GM12801 (cell line): ENCODE data around the gene ZRANB3.

Experiments used
- CTCF ChIP-seq: IDR thresholded peaks from one replicate; pipeline ENCODE4 v1.5.1; 2011; ENCODE audit warnings: control low read depth; ENCODE audit not compliant: insufficient read length; ENCODE audit errors: extremely low read depth

Gene ZRANB3

GRCh38 chr2:135198481-135198880 lies 332.5 kb downstream of the ZRANB3 start:
- no peak for TF ChIP-seq CTCF

- TF ChIP-seq CTCF: no peak
Measured at GRCh38 chr2:135190799-135191198, 340.2 kb downstream of the ZRANB3 start.

GRCh38 chr2:135189148-135189547 lies 341.9 kb downstream of the ZRANB3 start:
- TF ChIP-seq CTCF: no peak

GRCh38 chr2:135187270-135187669 lies 343.7 kb downstream of the ZRANB3 start:
- no peak for TF ChIP-seq CTCF

- TF ChIP-seq CTCF: no peak
Measured at GRCh38 chr2:135186054-135186453, 345.0 kb downstream of the ZRANB3 start.

- no peak for TF ChIP-seq CTCF
Measured at GRCh38 chr2:135183822-135184221, 347.2 kb downstream of the ZRANB3 start.

GRCh38 chr2:135182601-135183000 lies 348.4 kb downstream of the ZRANB3 start:
- no peak for TF ChIP-seq CTCF

- TF ChIP-seq CTCF: no peak
Measured at GRCh38 chr2:135182190-135182589, 348.8 kb downstream of the ZRANB3 start.
